Renal cortical epithelial cell (primary cell): Measurements from ENCODE around the gene PRDM16. TPM values are rescaled to one million over a fixed set of nuclear protein-coding genes. Genes with fewer than 3 reads are reported as not detected.

Experiments used
- DNase-seq: peaks from one replicate; pipeline ENCODE4 v3.0.0-alpha.2; 2011; ENCODE audit warnings: low read depth
- total RNA-seq: library from RNA; depleted of rRNA; stranded (reverse); fragments of >200 nt; gene quantifications from 2 replicates; pipeline ENCODE4 v1.2.3, GENCODE V29; 2014

PRDM16 gene
- total RNA-seq, 1 donor from 2014 or later: 0.94 TPM

- DNase-seq: no peak
Observed at GRCh38 chr1:3472088-3472850, 403.3 kb downstream of the PRDM16 start.

- no peak for DNase-seq
Observed at GRCh38 chr1:3472906-3473305, 403.9 kb downstream of the PRDM16 start.

- peak; percentile 37 for DNase-seq
Observed at GRCh38 chr1:3473381-3473844, 404.4 kb downstream of the PRDM16 start.

GRCh38 chr1:3474016-3474415, 405.0 kb downstream of the PRDM16 start:
- no peak for DNase-seq

- DNase-seq: no peak
Observed at GRCh38 chr1:3474421-3474820, 405.4 kb downstream of the PRDM16 start.

GRCh38 chr1:3475839-3476573, 407.0 kb downstream of the PRDM16 start:
- no peak for DNase-seq

- DNase-seq: no peak
Observed at GRCh38 chr1:3476666-3477065, 407.7 kb downstream of the PRDM16 start.

- DNase-seq: no peak
Observed at GRCh38 chr1:3477241-3477995, 408.4 kb downstream of the PRDM16 start.

GRCh38 chr1:3478187-3478586, 409.2 kb downstream of the PRDM16 start:
- no peak for DNase-seq

- no peak for DNase-seq
Observed at GRCh38 chr1:3479511-3480368, 410.7 kb downstream of the PRDM16 start.

- DNase-seq: no peak
Observed at GRCh38 chr1:3480369-3480719, 411.3 kb downstream of the PRDM16 start.

GRCh38 chr1:3481046-3481445, 412.0 kb downstream of the PRDM16 start:
- DNase-seq: no peak

- no peak for DNase-seq
Observed at GRCh38 chr1:3481836-3482375, 412.9 kb downstream of the PRDM16 start.

- DNase-seq: peak; percentile 78
Observed at GRCh38 chr1:3482378-3482849, 413.4 kb downstream of the PRDM16 start.

- no peak for DNase-seq
Observed at GRCh38 chr1:3483380-3483779, 414.4 kb downstream of the PRDM16 start.

GRCh38 chr1:3483801-3484444, 414.9 kb downstream of the PRDM16 start:
- DNase-seq: peak; percentile 3

GRCh38 chr1:3485016-3485415, 416.0 kb downstream of the PRDM16 start:
- DNase-seq: no peak
